Measurements from ENCODE around the gene NOL3. TPM values are rescaled to one million over a fixed set of nuclear protein-coding genes. Genes with fewer than 3 reads are reported as not detected.

NOL3 gene
- total and polyA plus RNA-seq, 2 of the 13 experiments (the other 11 are each of a cell fraction or from before 2014, with no cell fraction given) = 5.7 to 20.5 TPM

DNA sequence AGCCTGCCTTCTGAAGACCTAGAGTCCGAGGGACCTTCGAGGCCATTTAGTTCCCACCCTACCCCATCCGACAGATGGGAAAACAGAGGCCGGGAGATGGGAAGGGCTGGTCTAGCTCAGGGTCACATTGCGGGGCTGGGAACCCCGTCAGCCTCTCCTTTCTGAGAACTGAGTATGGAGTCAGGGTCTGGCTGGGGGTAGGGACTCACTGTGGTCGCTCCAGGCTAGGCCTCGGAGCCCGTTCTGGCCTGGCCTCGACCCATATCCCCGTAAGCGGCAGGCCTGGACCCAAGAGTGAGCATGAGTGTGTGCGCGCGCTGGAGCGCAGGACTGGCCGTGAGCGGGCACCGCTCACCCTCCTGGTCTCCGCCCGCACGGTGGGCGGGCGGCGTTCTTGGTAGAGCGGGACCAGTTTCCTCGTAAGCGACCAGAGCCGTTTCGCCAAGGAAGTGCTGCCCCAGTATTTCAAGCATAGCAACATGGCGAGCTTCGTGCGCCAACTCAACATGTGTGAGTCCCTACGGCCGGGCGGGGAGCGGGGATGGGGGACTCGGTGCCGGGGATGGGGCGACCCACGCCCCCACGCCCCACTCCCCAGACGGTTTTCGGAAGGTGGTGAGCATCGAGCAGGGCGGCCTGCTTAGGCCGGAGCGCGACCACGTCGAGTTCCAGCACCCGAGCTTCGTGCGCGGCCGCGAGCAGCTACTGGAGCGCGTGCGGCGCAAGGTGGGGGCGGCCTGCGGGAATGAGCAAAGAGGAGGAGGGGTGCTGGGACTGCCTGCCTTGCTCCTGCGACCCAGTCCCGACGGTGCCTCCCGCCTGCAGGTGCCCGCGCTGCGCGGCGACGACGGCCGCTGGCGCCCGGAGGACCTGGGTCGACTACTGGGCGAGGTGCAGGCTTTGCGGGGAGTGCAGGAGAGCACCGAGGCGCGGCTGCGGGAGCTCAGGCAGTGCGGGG is 4.9 kb upstream of the NOL3 start:
- in situ Hi-C loops (cut with HindIII; ENCODE audit: extremely low pct_ligation_motif_present, low pct_unique_long_range_greater_than_20kb) = no loop called here
- Histone ChIP-seq H3K4me2 (ENCODE audit: low read depth, low read length) (peak overlapping the region; percentile 80), H3K9me3 (ENCODE audit: low read length) (no peaks in the 10 kb centered on the region), H3K4me3 (replicated peaks in 1 of 3; ENCODE audit: insufficient read depth in 1 of 3, low read depth in 2 of 3, low read length in 3 of 3) (peak overlapping the region in 1 of 3 experiments; percentile 70; a peak in 1 of 6 replicates), H3K27ac (ENCODE audit: extremely low read length, insufficient read depth, low read length) (no peak overlapping the region), H3K4me1 (ENCODE audit: insufficient read depth, low read length) (peaks cover 47% of the 10 kb centered on the region), H4K20me1 (ENCODE audit: insufficient read depth, low read length) (no peaks in the 10 kb centered on the region), H3K9ac (ENCODE audit: insufficient read depth, low read depth, low read length) (peak overlapping the region; percentile 57; the same call in 1 of the 2 replicates), H3K36me3 (replicated peaks in 1 of 2; ENCODE audit: control insufficient read depth in 1 of 2, insufficient read depth in 2 of 2, low read length in 2 of 2) (no peaks in the 10 kb centered on the region), H3K79me2 (ENCODE audit: insufficient read depth, low read length) (no peaks in the 10 kb centered on the region), H3K27me3 (ENCODE audit: control insufficient read depth in 1 of 2, insufficient read depth in 2 of 2, low read length in 2 of 2) (peaks cover 9 to 40% of the 10 kb centered on the region in 2 experiments), H2AFZ (ENCODE audit: low read length) (no peak overlapping the region)
- DNase-seq (ENCODE audit: low spot score) (no peak), ATAC-seq (no peak), FAIRE-seq (no peak)
- ChIA-PET POLR2A (no interaction called here), CTCF (ENCODE audit: low intra/inter-chr PET ratio, low total read pairs) (no interaction called here)
- WGBS (ENCODE audit: low lambda C conversion rate) = 88% methylated on average over 77 of the region's 85 CpGs
- intact Hi-C loops (cut with micrococcal nuclease; ENCODE audit: unreplicated experiment) = no loop called here
- no TSS peak for BruUV-seq (replicated peaks)
- TF ChIP-seq SP140L (CRISPR knock-in tag; IDR thresholded peaks at IDR 0.05; ENCODE audit: borderline replicate concordance) (no peak), ZNF296 (CRISPR knock-in tag; conservative IDR thresholded peaks at IDR 0.05) (no peak), ATM (IDR thresholded peaks at IDR 0.05; ENCODE audit: borderline replicate concordance) (no peak), GTF3A (CRISPR knock-in tag; conservative IDR thresholded peaks at IDR 0.05) (no peak), GZF1 (CRISPR knock-in tag; IDR thresholded peaks at IDR 0.05) (no peak), ZBTB38 (CRISPR knock-in tag; IDR thresholded peaks at IDR 0.05) (no peak), ZNF451 (CRISPR knock-in tag; IDR thresholded peaks at IDR 0.05) (no peak), ZNF777 (CRISPR knock-in tag; IDR thresholded peaks at IDR 0.05) (no peak), ZNF614 (CRISPR knock-in tag; IDR thresholded peaks at IDR 0.05; ENCODE audit: borderline replicate concordance) (no peak), ZNF143 (CRISPR knock-in tag; IDR thresholded peaks at IDR 0.05) (no peak), ZNF547 (CRISPR knock-in tag; IDR thresholded peaks at IDR 0.05) (no peak), ZNF234 (CRISPR knock-in tag; conservative IDR thresholded peaks at IDR 0.05) (no peak), ZMYM2 (CRISPR knock-in tag; IDR thresholded peaks at IDR 0.05) (peak; percentile 67; the same call in 1 of the 2 replicates), SOX5 (CRISPR knock-in tag; IDR thresholded peaks at IDR 0.05; ENCODE audit: borderline replicate concordance) (no peak), ZNF605 (CRISPR knock-in tag; IDR thresholded peaks at IDR 0.05) (0 out of 2 replicates have a peak, but pooled peaks have one; percentile 9)
- TF ChIP-seq, protein P1, sequence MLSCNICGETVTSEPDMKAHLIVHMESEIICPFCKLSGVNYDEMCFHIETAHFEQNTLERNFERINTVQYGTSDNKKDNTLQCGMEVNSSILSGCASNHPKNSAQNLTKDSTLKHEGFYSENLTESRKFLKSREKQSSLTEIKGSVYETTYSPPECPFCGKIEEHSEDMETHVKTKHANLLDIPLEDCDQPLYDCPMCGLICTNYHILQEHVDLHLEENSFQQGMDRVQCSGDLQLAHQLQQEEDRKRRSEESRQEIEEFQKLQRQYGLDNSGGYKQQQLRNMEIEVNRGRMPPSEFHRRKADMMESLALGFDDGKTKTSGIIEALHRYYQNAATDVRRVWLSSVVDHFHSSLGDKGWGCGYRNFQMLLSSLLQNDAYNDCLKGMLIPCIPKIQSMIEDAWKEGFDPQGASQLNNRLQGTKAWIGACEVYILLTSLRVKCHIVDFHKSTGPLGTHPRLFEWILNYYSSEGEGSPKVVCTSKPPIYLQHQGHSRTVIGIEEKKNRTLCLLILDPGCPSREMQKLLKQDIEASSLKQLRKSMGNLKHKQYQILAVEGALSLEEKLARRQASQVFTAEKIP (CRISPR knock-in tag; IDR thresholded peaks at IDR 0.05; ENCODE audit: borderline replicate concordance) = no peak
- TF ChIP-seq, protein P2, sequence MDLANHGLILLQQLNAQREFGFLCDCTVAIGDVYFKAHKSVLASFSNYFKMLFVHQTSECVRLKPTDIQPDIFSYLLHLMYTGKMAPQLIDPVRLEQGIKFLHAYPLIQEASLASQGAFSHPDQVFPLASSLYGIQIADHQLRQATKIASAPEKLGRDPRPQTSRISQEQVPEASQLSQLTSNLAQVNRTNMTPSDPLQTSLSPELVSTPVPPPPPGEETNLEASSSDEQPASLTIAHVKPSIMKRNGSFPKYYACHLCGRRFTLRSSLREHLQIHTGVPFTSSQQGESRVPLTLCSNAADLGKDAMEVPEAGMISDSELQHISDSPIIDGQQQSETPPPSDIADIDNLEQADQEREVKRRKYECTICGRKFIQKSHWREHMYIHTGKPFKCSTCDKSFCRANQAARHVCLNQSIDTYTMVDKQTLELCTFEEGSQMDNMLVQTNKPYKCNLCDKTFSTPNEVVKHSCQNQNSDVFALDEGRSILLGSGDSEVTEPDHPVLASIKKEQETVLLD (CRISPR knock-in tag; IDR thresholded peaks at IDR 0.05; ENCODE audit: low read depth) = no peak
- TF ChIP-seq, protein P3, sequence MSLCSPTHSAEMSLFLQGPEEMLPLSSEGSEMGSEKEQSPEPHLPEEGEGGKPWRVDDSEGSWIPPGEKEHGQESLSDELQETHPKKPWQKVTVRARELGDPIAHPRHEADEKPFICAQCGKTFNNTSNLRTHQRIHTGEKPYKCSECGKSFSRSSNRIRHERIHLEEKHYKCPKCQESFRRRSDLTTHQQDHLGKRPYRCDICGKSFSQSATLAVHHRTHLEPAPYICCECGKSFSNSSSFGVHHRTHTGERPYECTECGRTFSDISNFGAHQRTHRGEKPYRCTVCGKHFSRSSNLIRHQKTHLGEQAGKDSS (CRISPR knock-in tag; IDR thresholded peaks at IDR 0.05; ENCODE audit: borderline replicate concordance, low read depth) = no peak
